ENCODE data around the gene TMEM239.

DNA sequence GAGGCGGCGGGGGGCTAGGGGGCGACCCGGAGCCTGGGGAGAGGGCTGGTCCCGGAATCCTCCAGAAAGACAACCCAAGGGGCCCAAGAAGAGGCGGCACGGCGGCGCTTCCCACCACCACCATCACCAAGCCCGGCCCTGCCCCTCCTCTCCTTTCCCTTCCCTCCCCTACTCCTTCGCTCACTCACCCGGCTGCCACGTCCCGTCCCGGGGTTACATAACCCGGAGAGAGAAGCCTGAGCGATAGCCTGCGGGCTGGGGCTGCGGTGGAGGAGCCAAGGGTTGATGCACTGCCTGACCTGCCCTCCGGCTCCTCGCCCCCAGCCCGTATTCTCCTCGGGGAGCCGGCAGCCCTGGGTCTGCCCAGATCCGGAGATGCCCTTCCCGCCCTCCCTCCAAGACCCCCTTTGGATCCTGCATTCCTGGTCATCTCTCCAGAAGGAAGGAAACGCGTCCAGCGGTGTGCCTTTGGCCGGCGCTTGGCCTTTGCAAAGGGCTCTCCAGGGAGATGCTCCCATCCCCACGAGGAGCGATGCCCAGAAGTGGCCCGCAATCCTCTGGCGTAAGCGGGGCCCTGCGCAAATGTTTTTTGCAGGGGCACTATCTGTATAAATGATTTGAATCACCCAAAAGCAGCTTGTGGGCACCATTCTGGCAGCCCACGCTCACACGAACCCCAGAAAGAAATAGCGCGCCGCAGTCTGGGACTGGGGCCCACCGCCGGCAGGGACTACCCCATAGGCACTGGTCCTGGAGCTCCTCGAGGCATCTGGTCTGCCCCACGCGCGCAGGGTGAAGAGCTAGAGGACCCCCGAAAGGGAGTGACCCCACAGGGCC is 11.1 kb upstream of the TMEM239 start:
- TF ChIP-seq POLR2A (IDR thresholded peaks at IDR 0.05; ENCODE audit: low read depth, low read length) (no peak), TAF1 (IDR thresholded peaks at IDR 0.05; ENCODE audit: borderline replicate concordance, low read depth, low read length) (no peak), POLR2AphosphoS5 (IDR thresholded peaks at IDR 0.05; ENCODE audit: low read depth, low read length) (no peak)
